Activated CD8-positive, alpha-beta memory T cell treated with anti-CD3 and anti-CD28 coated beads for 24 hours (primary cell): ENCODE data around the gene ZNF366.

Experiments used
- DNase-seq: peaks from one replicate; pipeline ENCODE4 v3.0.0-alpha.2; 2020

ZNF366 gene

GRCh38 chr5:72397836-72398235, 109.4 kb downstream of the ZNF366 start:
- no peak for DNase-seq

- DNase-seq = no peak
Measured at GRCh38 chr5:72394688-72395087, 112.5 kb downstream of the ZNF366 start.

- DNase-seq = no peak
Measured at GRCh38 chr5:72393052-72393451, 114.2 kb downstream of the ZNF366 start.
